Measurements from ENCODE around the gene BRSK2. TPM values are rescaled to one million over a fixed set of nuclear protein-coding genes. Genes with fewer than 3 reads are reported as not detected.
A peak's percentile ranks its signal among the peaks of the same experiment; 100 is the strongest.

Gene BRSK2
- total and polyA plus RNA-seq, 9 of the 15 experiments (the other 6 are each of a cell fraction or from before 2014, with no cell fraction given), result 0.06 to 0.52 (median 0.18) TPM; not detected in 5

DNA sequence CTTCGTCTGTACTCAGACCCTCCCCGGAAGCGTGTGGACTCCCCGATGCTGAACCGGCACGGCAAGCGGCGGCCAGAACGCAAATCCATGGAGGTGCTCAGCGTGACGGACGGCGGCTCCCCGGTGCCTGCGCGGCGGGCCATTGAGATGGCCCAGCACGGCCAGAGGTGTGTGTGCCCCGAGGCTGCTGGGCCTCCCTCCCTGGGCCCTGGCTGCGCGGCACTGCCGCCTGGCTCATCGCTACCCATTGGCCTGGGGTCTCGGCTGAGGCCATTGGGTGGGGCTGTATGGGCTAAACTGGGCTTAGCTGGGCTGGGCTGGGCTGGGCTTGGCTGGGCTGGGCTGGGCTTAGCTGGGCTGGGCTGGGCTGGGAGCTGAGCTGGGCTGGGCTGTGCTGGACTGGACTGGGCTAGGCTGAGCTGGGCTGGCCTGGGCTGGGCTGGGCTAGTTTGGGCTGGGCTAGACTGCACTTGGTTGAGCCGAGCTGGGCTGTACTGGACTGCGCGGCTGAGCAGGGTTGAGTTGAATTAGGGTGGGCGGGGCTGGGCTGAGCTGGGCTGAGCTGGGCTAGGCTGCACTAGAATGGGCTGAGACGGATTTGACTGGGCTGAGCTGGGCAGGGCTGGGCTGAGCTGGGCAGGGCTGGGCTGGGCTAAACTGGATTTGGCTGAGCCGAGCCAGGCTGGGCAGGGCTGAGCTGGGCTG is 56.2 kb downstream of the BRSK2 start:
- ChIA-PET CTCF (ENCODE audit: low intra/inter-chr PET ratio) (no interaction called here), POLR2A (interaction anchor here (0.7 kb wide), 1 partner anchor 1233 kb away, joined by 3 read pairs; no protein-coding TSS in a partner anchor)
- intact Hi-C loops (cut with micrococcal nuclease) (no loop called here), in situ Hi-C loops (cut with MboI) (no loop called here)
- no peak overlapping the region for H3K4me3 ChIP-seq
- no peak overlapping the region for H3K4me2 ChIP-seq (ENCODE audit: insufficient read depth, low read length)
- peak; percentile 73 for ATAC-seq
- 17% methylated on average over 22 of the region's 30 CpGs for WGBS (ENCODE audit: insufficient coverage, low coverage, missing lambda C conversion rate)
- H3K4me1 ChIP-seq (replicated peaks in 1 of 2; ENCODE audit: control insufficient read depth in 2 of 2, insufficient read depth in 2 of 2, low read length in 2 of 2), result peaks cover 0 to 56% of the 10 kb centered on the region in 2 experiments; a peak in 2 of 5 replicates
- peaks cover 0 to 51% of the 10 kb centered on the region in 2 experiments; a peak in 3 of 5 replicates for H3K27me3 ChIP-seq (ENCODE audit: control insufficient read depth in 2 of 2, insufficient read depth in 2 of 2, low read length in 2 of 2)
- 0 out of 2 replicates have a peak, but pooled peaks cover 9% of the 10 kb centered on the region for H4K20me1 ChIP-seq (replicated peaks; ENCODE audit: control insufficient read depth, insufficient read depth, low read length)
- no peak overlapping the region for H2AFZ ChIP-seq (ENCODE audit: low read depth, low read length)
- BruUV-seq (replicated peaks), result no TSS peak
- H3K9me3 ChIP-seq (replicated peaks; ENCODE audit: control insufficient read depth, insufficient read depth, low read depth, low read length), result no peaks in the 10 kb centered on the region
- no peak overlapping the region for H3K9ac ChIP-seq (ENCODE audit: insufficient read depth in 1 of 2, low read depth in 2 of 2, low read length in 2 of 2)
- no peak for FAIRE-seq
- H3K9me1 ChIP-seq (ENCODE audit: control insufficient read depth, insufficient read depth, low read length), result no peaks in the 10 kb centered on the region
- DNase-seq (ENCODE audit: extremely low read depth in 1 of 4, low spot score in 3 of 4), result peak in 1 of 4 experiments; percentile 10
- no peaks in the 10 kb centered on the region for H3K79me2 ChIP-seq (ENCODE audit: control insufficient read depth, insufficient read depth, low read length)
- no peak overlapping the region for H3K27ac ChIP-seq (ENCODE audit: extremely low read depth, low read depth, low read length)
- TF ChIP-seq KLF16 (IDR thresholded peaks at IDR 0.05), result peak; percentile 90
- no peak for TF ChIP-seq TCFL5 (CRISPR knock-in tag; conservative IDR thresholded peaks at IDR 0.05)
- TF ChIP-seq, protein P1, sequence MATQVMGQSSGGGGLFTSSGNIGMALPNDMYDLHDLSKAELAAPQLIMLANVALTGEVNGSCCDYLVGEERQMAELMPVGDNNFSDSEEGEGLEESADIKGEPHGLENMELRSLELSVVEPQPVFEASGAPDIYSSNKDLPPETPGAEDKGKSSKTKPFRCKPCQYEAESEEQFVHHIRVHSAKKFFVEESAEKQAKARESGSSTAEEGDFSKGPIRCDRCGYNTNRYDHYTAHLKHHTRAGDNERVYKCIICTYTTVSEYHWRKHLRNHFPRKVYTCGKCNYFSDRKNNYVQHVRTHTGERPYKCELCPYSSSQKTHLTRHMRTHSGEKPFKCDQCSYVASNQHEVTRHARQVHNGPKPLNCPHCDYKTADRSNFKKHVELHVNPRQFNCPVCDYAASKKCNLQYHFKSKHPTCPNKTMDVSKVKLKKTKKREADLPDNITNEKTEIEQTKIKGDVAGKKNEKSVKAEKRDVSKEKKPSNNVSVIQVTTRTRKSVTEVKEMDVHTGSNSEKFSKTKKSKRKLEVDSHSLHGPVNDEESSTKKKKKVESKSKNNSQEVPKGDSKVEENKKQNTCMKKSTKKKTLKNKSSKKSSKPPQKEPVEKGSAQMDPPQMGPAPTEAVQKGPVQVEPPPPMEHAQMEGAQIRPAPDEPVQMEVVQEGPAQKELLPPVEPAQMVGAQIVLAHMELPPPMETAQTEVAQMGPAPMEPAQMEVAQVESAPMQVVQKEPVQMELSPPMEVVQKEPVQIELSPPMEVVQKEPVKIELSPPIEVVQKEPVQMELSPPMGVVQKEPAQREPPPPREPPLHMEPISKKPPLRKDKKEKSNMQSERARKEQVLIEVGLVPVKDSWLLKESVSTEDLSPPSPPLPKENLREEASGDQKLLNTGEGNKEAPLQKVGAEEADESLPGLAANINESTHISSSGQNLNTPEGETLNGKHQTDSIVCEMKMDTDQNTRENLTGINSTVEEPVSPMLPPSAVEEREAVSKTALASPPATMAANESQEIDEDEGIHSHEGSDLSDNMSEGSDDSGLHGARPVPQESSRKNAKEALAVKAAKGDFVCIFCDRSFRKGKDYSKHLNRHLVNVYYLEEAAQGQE (IDR thresholded peaks at IDR 0.05; ENCODE audit: borderline replicate concordance), result peak; percentile 79
- TF ChIP-seq, protein P1 (CRISPR knock-in tag; IDR thresholded peaks at IDR 0.05; ENCODE audit: low read depth), result no peak
- H3K36me3 ChIP-seq (ENCODE audit: control insufficient read depth, insufficient read depth, low read length), result no peaks in the 10 kb centered on the region

Measured in K562 (cell line).